Neural cell (in vitro differentiated cells): ENCODE data around the gene CAMK2A. TPM values are rescaled to one million over a fixed set of nuclear protein-coding genes. Genes with fewer than 3 reads are reported as not detected.
A peak's percentile ranks its signal among the peaks of the same experiment; 100 is the strongest.

Source experiments
- H2AFZ ChIP-seq: fragments of 200-600, 300-800 bp; sonication (generic), shearing (Covaris generic); 2 replicates; pipeline ENCODE4 v1.6.0; 2014; ENCODE audit warnings: low read depth, mild to moderate bottlenecking, antibody characterized with exemption, low read length, moderate library complexity
- H3F3A ChIP-seq: fragments of 200-600 bp; shearing (Covaris generic); 2 replicates; pipeline ENCODE4 v1.6.1; 2016; ENCODE audit warnings: mild to moderate bottlenecking, moderate library complexity, mixed read lengths, antibody characterized with exemption, low read length; ENCODE audit not compliant: insufficient read depth, poor library complexity, severe bottlenecking
- H3K27ac ChIP-seq: fragments of 200-600, 300-800 bp; sonication (generic), shearing (Covaris generic); 2 replicates; pipeline ENCODE4 v1.5.1; 2014; ENCODE audit warnings: mild to moderate bottlenecking, low read length, moderate library complexity
- H3K27me3 ChIP-seq: fragments of 300-800, 200-600 bp; sonication (generic), shearing (Covaris generic); 2 replicates; pipeline ENCODE4 v1.6.0; 2014; ENCODE audit warnings: mild to moderate bottlenecking, low read depth, low read length, moderate library complexity; ENCODE audit not compliant: insufficient read depth
- H3K36me3 ChIP-seq: fragments of 300-800, 200-600 bp; sonication (generic), shearing (Covaris generic); 2 replicates; pipeline ENCODE4 v1.5.1; 2014; ENCODE audit warnings: mild to moderate bottlenecking, antibody characterized with exemption, low read length, moderate library complexity; ENCODE audit not compliant: insufficient read depth
- H3K4me2 ChIP-seq: fragments of 300-800, 200-600 bp; sonication (generic), shearing (Covaris generic); 2 replicates; pipeline ENCODE4 v1.6.0; 2014; ENCODE audit warnings: mild to moderate bottlenecking, low read length
- H3K4me3 ChIP-seq: fragments of 300-800, 200-600 bp; sonication (generic), shearing (Covaris generic); 2 replicates; pipeline ENCODE4 v1.5.1; 2014; ENCODE audit warnings: mild to moderate bottlenecking, low read length, moderate library complexity
- H3K79me2 ChIP-seq: fragments of 200-600 bp; shearing (Covaris generic); replicated peaks from 2 replicates; pipeline ENCODE4 v1.6.0; 2014; ENCODE audit warnings: mild to moderate bottlenecking, low read length, moderate library complexity; ENCODE audit not compliant: insufficient read depth
- H3K9ac ChIP-seq: fragments of 300-800, 200-600 bp; sonication (generic), shearing (Covaris generic); 2 replicates; pipeline ENCODE4 v1.6.1; 2016; ENCODE audit warnings: mild to moderate bottlenecking, low read length, mixed read lengths
- H3K9me2 ChIP-seq: fragments of 200-600 bp; shearing (Covaris generic); 2 replicates; pipeline ENCODE4 v1.6.1; 2016; ENCODE audit warnings: mild to moderate bottlenecking, low read length, mixed read lengths; ENCODE audit not compliant: insufficient read depth
- H3K9me3 ChIP-seq: fragments of 200-600, 300-800 bp; sonication (generic), shearing (Covaris generic); 2 replicates; pipeline ENCODE4 v1.6.1; 2016; ENCODE audit warnings: mild to moderate bottlenecking, mixed run types, low read length, moderate library complexity, mixed read lengths
- H4K20me1 ChIP-seq: fragments of 200-600 bp; shearing (Covaris generic); 2 replicates; pipeline ENCODE4 v1.6.1; 2016; ENCODE audit warnings: mild to moderate bottlenecking, mixed run types; ENCODE audit not compliant: insufficient read depth
- EP300 ChIP-seq: fragments of 450-650 bp; conservative IDR thresholded peaks from 2 replicates; pipeline ENCODE4 v1.6.1; 2014; ENCODE audit warnings: antibody characterized with exemption, mild to moderate bottlenecking, moderate library complexity; ENCODE audit not compliant: poor library complexity, severe bottlenecking
- EZH2 ChIP-seq: fragments of 200-600, 300-800 bp; shearing (Covaris generic), sonication (generic); IDR thresholded peaks from 2 replicates; pipeline ENCODE4 v1.6.1; 2014; ENCODE audit warnings: antibody characterized with exemption, low read length, borderline replicate concordance, mild to moderate bottlenecking; ENCODE audit not compliant: insufficient read depth, poor library complexity, severe bottlenecking
- MXI1 ChIP-seq: fragments of 450-650 bp; conservative IDR thresholded peaks from 2 replicates; pipeline ENCODE4 v1.6.1; 2014; ENCODE audit warnings: antibody characterized with exemption, mild to moderate bottlenecking; ENCODE audit not compliant: poor library complexity, severe bottlenecking
- POLR2AphosphoS5 ChIP-seq: IDR thresholded peaks from 2 replicates; pipeline ENCODE4 v1.6.1; 2012
- RAD21 ChIP-seq: fragments of 450-650 bp; conservative IDR thresholded peaks from 2 replicates; pipeline ENCODE4 v1.6.1; 2014; ENCODE audit warnings: antibody characterized with exemption, mild to moderate bottlenecking, moderate library complexity
- SMC3 ChIP-seq: fragments of 450-650 bp; conservative IDR thresholded peaks from 2 replicates; pipeline ENCODE4 v1.6.1; 2014; ENCODE audit warnings: antibody characterized with exemption, mild to moderate bottlenecking, moderate library complexity; ENCODE audit not compliant: poor library complexity
- TAF1 ChIP-seq: IDR thresholded peaks from 2 replicates; pipeline ENCODE4 v1.6.1; 2012; ENCODE audit warnings: low read depth
- polyA plus RNA-seq: library from polyadenylated mRNA; depleted of rRNA; stranded (reverse); fragments of >200 nt; gene quantifications from 2 replicates; pipeline ENCODE4 v1.2.3, GENCODE V29; 2014
- TF ChIP-seq, protein P1 (sequence below): IDR thresholded peaks from 2 replicates; pipeline ENCODE4 v1.6.1; 2012; ENCODE audit warnings: borderline replicate concordance
- TF ChIP-seq, protein P2 (sequence below): fragments of 450-650 bp; IDR thresholded peaks from 2 replicates; pipeline ENCODE4 v1.5.1; 2014; ENCODE audit warnings: antibody characterized with exemption, mild to moderate bottlenecking, moderate library complexity; ENCODE audit not compliant: poor library complexity, severe bottlenecking

Gene CAMK2A
- polyA plus RNA-seq, 1 donor from 2014 or later, result 61.7 TPM

GRCh38 chr5:150286820-150287219, 2.8 kb downstream of the CAMK2A start:
- Histone ChIP-seq H4K20me1 (peaks cover 3% of the 10 kb centered on the region), H3K9ac (no peak overlapping the region), H3F3A (no peaks in the 10 kb centered on the region), H3K27me3 (no peaks in the 10 kb centered on the region), H3K4me2 (peak overlapping the region; percentile 99), H3K9me3 (no peaks in the 10 kb centered on the region), H3K4me3 (peak overlapping the region; percentile 81), H3K27ac (no peak overlapping the region), H3K79me2 (peaks cover 46% of the 10 kb centered on the region), H2AFZ (no peak overlapping the region), H3K36me3 (no peaks in the 10 kb centered on the region), H3K9me2 (no peaks in the 10 kb centered on the region)
- TF ChIP-seq EP300, result no peak
- TF ChIP-seq SMC3, result peak; percentile 18
- no peak for TF ChIP-seq TAF1
- no peak for TF ChIP-seq EZH2
- TF ChIP-seq, protein P1, sequence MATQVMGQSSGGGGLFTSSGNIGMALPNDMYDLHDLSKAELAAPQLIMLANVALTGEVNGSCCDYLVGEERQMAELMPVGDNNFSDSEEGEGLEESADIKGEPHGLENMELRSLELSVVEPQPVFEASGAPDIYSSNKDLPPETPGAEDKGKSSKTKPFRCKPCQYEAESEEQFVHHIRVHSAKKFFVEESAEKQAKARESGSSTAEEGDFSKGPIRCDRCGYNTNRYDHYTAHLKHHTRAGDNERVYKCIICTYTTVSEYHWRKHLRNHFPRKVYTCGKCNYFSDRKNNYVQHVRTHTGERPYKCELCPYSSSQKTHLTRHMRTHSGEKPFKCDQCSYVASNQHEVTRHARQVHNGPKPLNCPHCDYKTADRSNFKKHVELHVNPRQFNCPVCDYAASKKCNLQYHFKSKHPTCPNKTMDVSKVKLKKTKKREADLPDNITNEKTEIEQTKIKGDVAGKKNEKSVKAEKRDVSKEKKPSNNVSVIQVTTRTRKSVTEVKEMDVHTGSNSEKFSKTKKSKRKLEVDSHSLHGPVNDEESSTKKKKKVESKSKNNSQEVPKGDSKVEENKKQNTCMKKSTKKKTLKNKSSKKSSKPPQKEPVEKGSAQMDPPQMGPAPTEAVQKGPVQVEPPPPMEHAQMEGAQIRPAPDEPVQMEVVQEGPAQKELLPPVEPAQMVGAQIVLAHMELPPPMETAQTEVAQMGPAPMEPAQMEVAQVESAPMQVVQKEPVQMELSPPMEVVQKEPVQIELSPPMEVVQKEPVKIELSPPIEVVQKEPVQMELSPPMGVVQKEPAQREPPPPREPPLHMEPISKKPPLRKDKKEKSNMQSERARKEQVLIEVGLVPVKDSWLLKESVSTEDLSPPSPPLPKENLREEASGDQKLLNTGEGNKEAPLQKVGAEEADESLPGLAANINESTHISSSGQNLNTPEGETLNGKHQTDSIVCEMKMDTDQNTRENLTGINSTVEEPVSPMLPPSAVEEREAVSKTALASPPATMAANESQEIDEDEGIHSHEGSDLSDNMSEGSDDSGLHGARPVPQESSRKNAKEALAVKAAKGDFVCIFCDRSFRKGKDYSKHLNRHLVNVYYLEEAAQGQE, result no peak
- TF ChIP-seq, protein P2, sequence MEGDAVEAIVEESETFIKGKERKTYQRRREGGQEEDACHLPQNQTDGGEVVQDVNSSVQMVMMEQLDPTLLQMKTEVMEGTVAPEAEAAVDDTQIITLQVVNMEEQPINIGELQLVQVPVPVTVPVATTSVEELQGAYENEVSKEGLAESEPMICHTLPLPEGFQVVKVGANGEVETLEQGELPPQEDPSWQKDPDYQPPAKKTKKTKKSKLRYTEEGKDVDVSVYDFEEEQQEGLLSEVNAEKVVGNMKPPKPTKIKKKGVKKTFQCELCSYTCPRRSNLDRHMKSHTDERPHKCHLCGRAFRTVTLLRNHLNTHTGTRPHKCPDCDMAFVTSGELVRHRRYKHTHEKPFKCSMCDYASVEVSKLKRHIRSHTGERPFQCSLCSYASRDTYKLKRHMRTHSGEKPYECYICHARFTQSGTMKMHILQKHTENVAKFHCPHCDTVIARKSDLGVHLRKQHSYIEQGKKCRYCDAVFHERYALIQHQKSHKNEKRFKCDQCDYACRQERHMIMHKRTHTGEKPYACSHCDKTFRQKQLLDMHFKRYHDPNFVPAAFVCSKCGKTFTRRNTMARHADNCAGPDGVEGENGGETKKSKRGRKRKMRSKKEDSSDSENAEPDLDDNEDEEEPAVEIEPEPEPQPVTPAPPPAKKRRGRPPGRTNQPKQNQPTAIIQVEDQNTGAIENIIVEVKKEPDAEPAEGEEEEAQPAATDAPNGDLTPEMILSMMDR, result peak; percentile 49
- no peak for TF ChIP-seq POLR2AphosphoS5
- TF ChIP-seq MXI1, result no peak
- no peak for TF ChIP-seq RAD21

DNA sequence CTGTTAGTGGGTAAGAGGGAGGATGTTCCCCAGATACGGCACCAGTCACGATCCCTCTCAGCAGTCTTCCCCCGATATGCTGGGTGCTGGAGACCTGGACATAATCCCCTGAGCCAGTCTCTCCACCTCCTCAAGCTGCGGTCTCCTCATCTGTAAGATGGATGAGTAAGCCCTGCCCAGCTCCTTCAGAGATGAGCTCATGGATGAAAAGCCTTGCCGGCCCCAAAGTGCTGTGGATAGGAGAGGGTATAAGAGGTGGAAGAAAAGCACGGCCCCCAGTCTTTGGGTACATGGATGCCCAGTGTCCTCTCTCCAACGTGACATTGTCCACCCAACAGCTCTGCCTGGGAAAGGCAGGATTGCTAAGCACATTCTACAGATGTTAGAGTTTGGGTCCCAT, 4.5 kb downstream of the CAMK2A start:
- peaks cover 4% of the 10 kb centered on the region for H4K20me1 ChIP-seq
- no peaks in the 10 kb centered on the region for H3K9me2 ChIP-seq
- H3K79me2 ChIP-seq, result peaks cover 46% of the 10 kb centered on the region
- TF ChIP-seq, protein P2, result no peak
- no peak for TF ChIP-seq EZH2
- TF ChIP-seq RAD21, result no peak
- no peak for TF ChIP-seq EP300
- TF ChIP-seq, protein P1, result no peak
- no peak for TF ChIP-seq TAF1
- TF ChIP-seq SMC3, result no peak
- no peak for TF ChIP-seq POLR2AphosphoS5
- TF ChIP-seq MXI1, result no peak
- H3K9me3 ChIP-seq, result no peaks in the 10 kb centered on the region
- no peaks in the 10 kb centered on the region for H3K36me3 ChIP-seq
- no peak overlapping the region for H3K27ac ChIP-seq
- no peak overlapping the region for H3K9ac ChIP-seq
- H3F3A ChIP-seq, result no peaks in the 10 kb centered on the region
- H2AFZ ChIP-seq, result no peak overlapping the region
- no peak overlapping the region for H3K4me3 ChIP-seq
- no peaks in the 10 kb centered on the region for H3K27me3 ChIP-seq
- H3K4me2 ChIP-seq, result no peak overlapping the region
